Stimulated activated naive CD4-positive, alpha-beta T cell (primary cell): ENCODE data around the gene BHLHE23.
A peak's percentile ranks its signal among the peaks of the same experiment; 100 is the strongest.

Source experiments
- DNase-seq, 6 experiments: peaks; one replicate each; lab custom pipeline; 2025; lab: John Stamatoyannopoulos, UW

The BHLHE23 gene

DNA sequence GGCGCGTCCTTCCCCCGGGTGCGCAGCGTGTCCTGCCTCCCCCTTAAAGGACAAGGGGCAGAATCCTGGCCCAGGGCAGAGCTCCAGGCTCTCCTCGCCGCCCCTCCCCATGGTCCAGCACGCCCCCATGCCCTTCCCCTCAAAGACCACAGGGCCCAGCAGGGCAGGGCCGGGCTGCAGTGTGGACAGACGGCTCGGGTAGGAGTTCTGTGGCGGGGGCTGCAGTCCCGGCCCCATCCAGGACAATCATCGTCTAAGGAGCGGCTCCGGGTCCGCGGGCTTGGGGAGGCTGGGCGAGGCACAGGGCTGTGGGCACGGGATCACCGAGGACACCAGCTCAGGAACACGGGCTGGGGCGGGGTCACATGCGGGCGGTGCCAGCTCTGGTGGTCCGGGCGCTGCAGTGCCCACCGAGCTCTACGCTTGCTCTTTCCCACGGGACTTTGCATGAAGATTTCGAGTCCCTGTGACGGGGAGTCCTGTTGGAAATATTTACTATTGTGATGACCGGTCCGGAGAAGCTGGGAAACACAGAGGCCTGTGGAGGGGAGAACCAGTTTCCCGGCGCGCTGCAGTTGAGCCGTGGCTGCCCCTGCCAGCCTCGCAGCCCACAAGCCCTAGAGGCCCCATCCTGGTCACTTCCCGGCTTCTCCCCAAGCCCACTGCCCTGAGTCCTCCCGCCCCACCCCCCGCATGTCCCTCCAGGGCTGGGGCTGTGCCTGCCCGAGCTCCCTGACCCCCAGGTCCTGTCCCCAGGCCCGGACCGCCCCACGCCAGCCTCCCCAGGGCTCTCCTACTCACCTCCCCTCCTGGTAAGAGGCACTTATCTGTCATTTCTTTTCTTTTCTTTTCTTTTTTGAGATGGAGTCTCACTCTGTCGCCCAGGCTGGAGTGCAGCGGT is 33.7 kb downstream of the BHLHE23 start:
- DNase-seq, result no peak

GRCh38 chr20:62971950-62972844 is 34.6 kb downstream of the BHLHE23 start:
- peak; percentile 53 to 79 (median 76) for DNase-seq

DNA sequence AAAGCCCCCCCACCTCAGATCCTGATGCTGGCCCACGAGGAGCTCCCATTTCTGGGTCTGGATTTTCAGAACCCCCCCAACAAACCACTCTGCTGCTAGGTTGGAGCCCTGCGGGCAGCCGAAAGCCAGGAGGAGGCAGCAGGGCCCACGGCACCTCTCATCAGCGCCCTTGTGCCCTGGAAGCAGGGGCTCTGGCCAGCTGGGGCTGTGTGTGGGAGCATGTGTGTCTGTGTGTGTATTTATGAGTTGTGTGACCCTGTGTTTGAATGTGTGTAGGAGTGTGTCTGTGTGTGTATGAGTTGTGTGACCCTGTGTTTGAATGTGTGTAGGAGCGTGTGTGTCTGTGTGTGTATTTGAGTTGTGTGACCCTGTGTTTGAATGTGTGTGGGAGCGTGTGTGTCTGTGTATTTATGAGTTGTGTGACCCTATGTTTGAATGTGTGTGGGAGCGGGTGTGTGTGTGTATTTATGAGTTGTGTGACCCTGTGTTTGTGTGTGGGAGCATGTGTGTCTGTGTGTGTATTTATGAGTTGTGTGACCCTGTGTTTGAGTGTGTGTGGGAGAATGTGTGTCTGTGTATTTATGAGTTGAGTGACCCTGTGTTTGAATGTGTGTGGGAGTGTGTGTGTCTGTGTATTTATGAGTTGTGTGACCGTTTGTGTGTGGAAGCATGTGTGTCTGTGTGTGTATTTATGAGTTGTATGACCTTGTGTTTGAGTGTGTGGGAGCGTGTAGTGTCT is 35.4 kb downstream of the BHLHE23 start:
- DNase-seq, result no peak

- no peak for DNase-seq
Measured at GRCh38 chr20:62970307-62971210, 36.2 kb downstream of the BHLHE23 start.

GRCh38 chr20:62969939-62970306 is 36.8 kb downstream of the BHLHE23 start:
- no peak for DNase-seq

GRCh38 chr20:62969179-62969760 is 37.5 kb downstream of the BHLHE23 start:
- no peak for DNase-seq

- no peak for DNase-seq
Measured at GRCh38 chr20:62968378-62969178, 38.2 kb downstream of the BHLHE23 start.

DNA sequence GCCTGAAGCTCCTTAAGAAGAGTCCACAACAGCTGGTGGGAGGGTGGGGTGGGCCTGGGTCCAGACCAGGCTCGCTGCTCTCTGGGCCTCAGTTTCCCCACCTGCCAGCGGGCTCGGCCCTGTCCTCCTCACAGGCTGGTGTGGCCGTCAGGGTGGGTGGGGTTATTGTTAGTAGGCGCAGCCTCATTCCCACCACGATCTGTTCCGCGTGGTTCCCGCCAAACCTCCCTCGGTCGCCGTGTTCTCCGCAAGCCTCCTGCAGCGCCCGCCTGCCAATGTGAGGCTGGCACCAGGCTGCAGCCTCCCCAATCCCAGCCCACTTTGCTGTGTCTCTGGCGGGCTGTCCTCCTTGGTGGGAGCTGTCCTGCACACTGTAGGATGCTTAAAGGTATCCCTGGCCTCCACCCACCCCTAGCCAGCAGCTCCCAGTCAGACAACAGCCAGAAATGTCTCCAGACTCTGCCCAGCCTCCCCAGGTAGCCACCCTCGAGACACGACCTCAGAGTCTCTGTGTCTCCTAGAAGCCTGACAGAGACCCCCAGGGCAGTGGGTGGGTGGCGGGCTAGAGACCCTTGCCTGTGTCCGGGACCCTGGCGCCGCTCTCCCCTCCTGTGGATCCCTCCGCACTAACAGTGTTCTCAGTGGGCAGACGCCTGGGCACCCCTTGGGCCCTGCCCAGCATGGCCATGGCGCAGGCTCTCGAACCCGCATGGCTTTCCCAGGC is 39.0 kb downstream of the BHLHE23 start:
- DNase-seq, result no peak

GRCh38 chr20:62967149-62967501 is 39.6 kb downstream of the BHLHE23 start:
- DNase-seq, result no peak

DNA sequence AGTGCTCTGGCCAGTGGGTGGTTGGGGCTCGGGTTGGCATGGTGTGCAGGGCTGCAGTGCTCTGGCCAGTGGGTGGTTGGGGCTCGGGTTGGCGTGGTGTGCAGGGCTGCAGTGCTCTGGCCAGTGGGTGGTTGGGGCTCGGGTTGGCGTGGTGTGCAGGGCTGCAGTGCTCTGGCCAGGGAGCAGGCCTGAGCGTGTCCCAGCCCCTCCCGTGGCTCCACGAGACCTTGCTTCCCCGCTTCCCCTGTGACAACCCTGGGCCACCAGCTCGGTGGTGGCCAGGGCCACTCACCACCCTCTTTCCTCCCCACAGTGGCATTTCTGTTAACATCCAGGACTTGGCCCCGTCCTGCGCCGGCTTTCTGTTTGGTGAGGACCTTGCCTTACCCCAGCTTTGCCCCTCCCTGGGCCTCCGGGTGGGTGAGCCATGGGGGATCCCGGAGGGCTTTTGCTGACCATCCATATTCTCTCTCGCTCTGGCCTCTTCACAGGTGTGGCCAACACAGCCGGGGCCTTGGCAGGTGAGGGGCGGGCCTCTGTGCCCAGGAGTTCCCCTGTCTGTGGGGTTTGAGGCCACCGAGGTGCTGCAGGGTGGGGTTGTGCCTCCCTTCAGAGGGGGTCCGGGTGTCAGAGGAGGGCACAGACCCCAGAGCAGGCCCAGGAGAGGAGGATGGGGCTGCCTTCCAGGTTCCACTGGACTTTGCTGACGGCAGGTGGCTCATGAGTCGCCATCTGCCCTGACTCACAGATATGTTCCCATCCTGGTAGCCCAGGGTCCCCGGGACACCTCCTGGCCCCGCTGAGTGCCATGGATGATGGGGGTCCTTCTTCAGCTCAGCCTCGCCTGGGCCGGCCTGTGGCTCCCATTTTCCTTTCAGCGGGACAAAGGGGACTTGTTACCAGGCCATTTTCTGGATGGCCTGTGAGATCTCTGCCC is 40.3 kb downstream of the BHLHE23 start:
- no peak for DNase-seq

DNA sequence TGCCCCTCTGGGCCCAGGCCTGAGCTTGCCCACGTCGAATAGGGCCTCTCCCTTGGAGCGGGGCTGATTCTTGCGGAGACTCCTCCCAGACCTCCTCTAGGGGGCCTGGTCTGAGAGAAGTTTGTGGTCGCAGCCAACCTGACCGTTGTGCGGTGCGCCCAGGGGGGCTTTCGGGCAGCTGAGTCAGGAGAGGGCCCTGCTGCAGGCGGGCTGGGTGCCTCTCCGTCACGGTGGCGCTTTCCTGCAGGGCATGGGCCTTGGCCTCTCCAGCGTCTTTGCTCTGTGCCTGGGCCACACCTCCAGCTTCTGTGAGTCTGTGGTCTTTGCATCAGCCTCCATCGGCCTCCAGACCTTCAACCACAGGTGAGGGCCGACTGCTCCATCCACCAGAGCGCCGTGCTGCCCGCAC is 41.4 kb downstream of the BHLHE23 start:
- no peak for DNase-seq

DNA sequence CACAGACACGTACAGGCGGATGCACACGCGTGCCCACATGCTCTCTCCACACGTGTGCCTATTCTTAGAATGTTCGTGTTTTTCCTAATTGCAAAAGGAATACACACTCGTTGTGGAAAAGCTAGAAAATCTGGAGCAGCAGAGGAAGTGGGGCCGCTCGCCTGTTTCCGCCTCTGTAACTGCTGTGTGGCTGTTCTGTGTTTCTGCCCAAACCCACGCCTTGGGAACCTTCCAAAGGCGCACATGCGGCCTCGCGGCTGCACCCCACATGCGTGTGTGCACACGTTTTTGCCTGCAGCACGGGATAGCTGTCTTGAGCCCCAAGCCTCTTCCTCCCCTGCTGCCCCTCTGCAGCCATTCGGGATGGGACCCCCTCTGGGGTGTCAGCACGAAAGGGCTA is 42.1 kb downstream of the BHLHE23 start:
- no peak for DNase-seq

DNA sequence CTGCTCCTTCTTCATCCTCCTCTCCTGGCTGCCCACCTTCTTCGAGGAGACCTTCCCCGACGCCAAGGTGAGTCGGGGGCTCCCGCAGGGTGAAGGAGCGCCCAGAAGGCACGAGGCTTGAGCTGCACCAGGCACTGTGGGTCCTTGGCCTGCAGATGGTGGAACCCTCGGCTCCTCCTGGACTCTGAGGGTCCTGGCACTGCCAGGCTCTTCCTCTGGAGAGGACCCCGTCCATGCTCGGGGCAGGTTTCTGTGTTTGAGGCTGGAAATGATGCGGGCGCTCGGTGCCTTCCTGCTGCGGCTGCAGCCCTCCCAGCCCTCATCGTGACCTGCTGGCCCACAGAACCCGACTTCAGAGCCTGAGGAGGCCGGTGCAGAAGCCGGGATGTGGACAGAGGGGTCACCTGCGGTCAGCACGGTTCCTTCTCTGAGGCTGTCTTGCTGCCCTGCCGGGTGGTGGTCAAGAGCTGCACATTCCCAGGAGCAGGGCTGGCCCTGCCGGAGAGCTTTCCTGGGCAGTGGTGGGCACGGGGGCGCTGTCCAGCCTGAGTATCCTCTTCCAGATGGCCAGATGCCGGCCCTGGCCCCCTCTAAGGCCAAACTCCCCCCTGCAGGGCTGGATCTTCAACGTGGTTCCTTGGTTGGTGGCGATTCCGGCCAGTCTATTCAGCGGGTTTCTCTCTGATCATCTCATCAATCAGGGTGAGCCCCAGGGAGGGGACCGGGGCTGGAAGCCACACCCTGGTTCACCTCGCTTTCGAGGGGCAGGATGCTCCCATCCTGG is 43.0 kb downstream of the BHLHE23 start:
- no peak for DNase-seq

DNA sequence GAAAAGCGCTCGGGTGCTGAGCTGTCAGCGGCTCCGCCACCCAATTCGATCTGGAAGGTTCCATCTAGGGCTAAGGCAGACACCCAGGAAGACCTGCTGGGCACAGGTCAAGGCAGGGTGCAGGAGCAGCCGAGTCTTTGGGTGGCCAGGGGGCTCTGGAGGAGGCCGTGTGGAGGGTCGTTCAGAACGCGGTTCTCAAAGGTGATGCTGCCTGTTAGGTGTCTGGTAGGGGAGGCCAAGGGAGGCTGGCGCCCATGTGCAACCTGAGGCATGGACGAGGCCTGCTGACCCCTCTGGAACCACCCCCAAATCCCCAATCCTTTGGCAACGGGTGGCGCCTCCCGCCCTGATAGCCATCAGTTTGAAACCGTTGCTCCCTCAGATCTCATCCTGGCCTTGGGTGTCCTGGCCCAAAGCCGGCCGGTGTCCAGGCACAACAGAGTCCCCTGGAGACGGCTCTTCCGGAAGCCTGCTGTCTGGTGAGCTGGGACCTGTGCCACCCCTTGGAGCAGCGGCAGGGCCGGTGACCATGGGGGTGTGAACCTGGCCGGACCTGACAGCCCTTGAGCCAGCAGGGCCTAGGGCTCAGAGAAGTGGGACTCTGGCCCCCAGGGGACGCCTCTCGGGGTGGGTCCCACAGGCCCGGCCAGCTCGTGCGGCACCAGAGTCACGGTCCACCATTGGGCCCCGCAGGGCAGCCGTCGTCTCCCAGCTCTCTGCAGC is 43.7 kb downstream of the BHLHE23 start:
- DNase-seq, result no peak

DNA sequence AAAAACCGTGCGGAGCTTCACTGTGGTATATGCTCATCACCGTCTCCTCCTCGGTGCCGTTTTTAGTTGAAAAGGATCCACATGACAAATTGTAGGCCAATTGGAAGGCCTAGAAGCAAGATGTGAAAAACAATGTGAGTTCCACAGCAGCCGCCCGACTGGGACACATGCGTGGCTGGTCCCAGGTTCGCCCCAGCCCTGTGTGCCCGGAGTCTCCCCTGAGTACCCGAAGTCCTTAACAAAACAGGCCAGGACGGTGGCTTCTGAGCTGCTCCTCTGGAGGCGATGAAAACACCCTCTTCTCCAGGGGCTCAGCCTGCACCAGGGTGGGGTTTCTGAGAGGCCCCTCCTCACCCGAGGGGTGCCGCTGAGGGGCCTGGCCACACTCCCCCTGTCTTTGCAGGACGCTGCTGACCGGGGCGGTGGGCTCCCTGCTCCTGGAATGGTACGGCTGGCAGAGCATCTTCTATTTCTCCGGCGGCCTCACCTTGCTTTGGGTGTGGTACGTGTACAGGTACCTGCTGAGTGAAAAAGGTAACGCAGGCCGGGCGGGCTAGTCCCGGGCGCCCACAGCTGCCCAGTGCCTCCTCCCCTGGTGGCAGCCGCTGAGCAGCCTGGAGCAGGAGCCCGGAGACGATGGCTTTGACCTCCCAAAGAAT is 44.4 kb downstream of the BHLHE23 start:
- DNase-seq, result no peak

DNA sequence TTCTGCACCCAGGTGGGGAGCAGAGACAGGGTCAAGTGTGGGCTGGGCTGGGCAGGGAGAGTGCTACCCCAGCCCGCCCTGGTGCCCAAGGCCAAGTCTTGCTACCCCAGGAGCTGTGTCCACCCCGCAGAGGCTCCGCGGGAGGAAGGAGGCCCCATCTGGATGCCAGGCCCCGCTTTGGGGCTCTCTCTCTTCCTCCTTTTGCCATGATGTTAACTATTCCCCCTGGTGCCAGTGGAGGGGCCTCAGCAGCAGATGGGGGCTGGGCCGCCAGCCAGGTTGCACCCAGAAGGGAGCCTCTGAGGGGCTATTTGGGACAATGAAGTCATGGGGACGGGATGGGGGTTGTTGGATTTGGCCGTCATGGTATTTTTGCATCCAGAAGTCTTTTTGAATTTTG is 45.0 kb downstream of the BHLHE23 start:
- DNase-seq, result no peak
